ENCODE data around the gene ZMIZ1. TPM values are rescaled to one million over a fixed set of nuclear protein-coding genes. Genes with fewer than 3 reads are reported as not detected.

ZMIZ1 gene
- total RNA-seq, 1 experiment from 2014 or later, result 28.4 TPM

- CTCF ChIA-PET, result interaction anchor here (1.7 kb wide), 1 partner anchor 51 kb away, joined by 4 read pairs; no protein-coding TSS in a partner anchor
- no peak overlapping the region for H2AFZ ChIP-seq (ENCODE audit: low read depth, low read length, poor library complexity, severe bottlenecking)
These were observed 254.1 kb downstream of the ZMIZ1 start for GRCh38 chr10:79322616-79323543.

More at GRCh38 chr10:79322616-79323543, 254.1 kb downstream of the ZMIZ1 start:
- intact Hi-C loops (cut with micrococcal nuclease), result no loop called here
- ChIA-PET POLR2A (no interaction called here), RAD21 (ENCODE audit: low non-redundant PET in 1 of 2, low total read pairs in 2 of 2, uncharacterized antibody in 2 of 2, unreplicated experiment in 2 of 2) (no interaction called here)
- ATAC-seq (peak; percentile 40; the same call in 1 of the 2 replicates), DNase-seq (ENCODE audit: low read depth, low spot score) (no peak)
- Histone ChIP-seq H3K9me2 (ENCODE audit: insufficient read depth) (no peaks in the 10 kb centered on the region), H3K9me3 (ENCODE audit: control insufficient read depth in 1 of 2, insufficient read depth in 1 of 2, low read depth in 1 of 2, low read length in 2 of 2) (no peaks in the 10 kb centered on the region), H3K27ac (ENCODE audit: low read depth, low read length) (no peak overlapping the region), H3K4me3 (replicated peaks in 1 of 2; ENCODE audit: low read depth in 1 of 2, low read length in 2 of 2) (no peak overlapping the region), H3K79me2 (ENCODE audit: insufficient read depth, low read length) (no peaks in the 10 kb centered on the region), H3K36me3 (ENCODE audit: control insufficient read depth in 1 of 2, insufficient read depth in 2 of 2, low read length in 2 of 2) (no peaks in the 10 kb centered on the region), H3K9ac (ENCODE audit: low read length) (no peak overlapping the region), H4K20me1 (ENCODE audit: insufficient read depth) (no peaks in the 10 kb centered on the region), H3K4me1 (ENCODE audit: control insufficient read depth in 1 of 2, insufficient read depth in 2 of 2, low read length in 2 of 2) (peaks cover 4 to 19% of the 10 kb centered on the region in 2 experiments), H3K27me3 (ENCODE audit: insufficient read depth, low read length) (no peaks in the 10 kb centered on the region), H3K4me2 (ENCODE audit: low read length) (no peak overlapping the region)
- TF ChIP-seq CTCF (IDR thresholded peaks at IDR 0.05 in 2 of 3, conservative IDR thresholded peaks at IDR 0.05 in 1 of 3; ENCODE audit: borderline replicate concordance in 1 of 3, insufficient read depth in 1 of 3, low read depth in 2 of 3, low read length in 2 of 3), result no peak
- no peak for TF ChIP-seq SRF (IDR thresholded peaks at IDR 0.05; ENCODE audit: low read depth)
- no peak for TF ChIP-seq EZH2phosphoT487 (IDR thresholded peaks at IDR 0.05; ENCODE audit: borderline replicate concordance)
- no peak for TF ChIP-seq REST (IDR thresholded peaks at IDR 0.05; ENCODE audit: low read depth)
- TF ChIP-seq EZH2 (IDR thresholded peaks at IDR 0.05), result no peak
- no peak for TF ChIP-seq SIN3A (IDR thresholded peaks at IDR 0.05; ENCODE audit: low read depth)
- TF ChIP-seq ELF1 (IDR thresholded peaks at IDR 0.05; ENCODE audit: borderline replicate concordance, low read depth), result no peak
- no peak for TF ChIP-seq MAX (IDR thresholded peaks at IDR 0.05)
- TF ChIP-seq ZFX (IDR thresholded peaks at IDR 0.05), result no peak
- no peak for TF ChIP-seq YY1 (IDR thresholded peaks at IDR 0.05; ENCODE audit: extremely low read depth, insufficient replicate concordance, low read depth, low read length)
- TF ChIP-seq ZNF274 (IDR thresholded peaks at IDR 0.05; ENCODE audit: low read depth, low read length), result no peak
- TF ChIP-seq CEBPB (IDR thresholded peaks at IDR 0.05; ENCODE audit: low read depth), result no peak
- TF ChIP-seq EGR1 (IDR thresholded peaks at IDR 0.05; ENCODE audit: low read depth), result no peak
- BruUV-seq (replicated peaks), result no TSS peak
